Activated CD4-positive, alpha-beta T cell treated with anti-CD3 and anti-CD28 coated beads for 24 hours (primary cell): ENCODE results near the gene TFPI2.
"Not testable (repeated sequence)": the region's sequence is repeated elsewhere in the genome, so short reads cannot be mapped to it uniquely, and the experiment has no call there.

Experiments
- DNase-seq, 2 donors: peaks; one replicate each; pipeline ENCODE4 v3.0.0-alpha.2; 2020; ENCODE audit warnings: low read depth in 2 of 2

The TFPI2 gene, protein sequence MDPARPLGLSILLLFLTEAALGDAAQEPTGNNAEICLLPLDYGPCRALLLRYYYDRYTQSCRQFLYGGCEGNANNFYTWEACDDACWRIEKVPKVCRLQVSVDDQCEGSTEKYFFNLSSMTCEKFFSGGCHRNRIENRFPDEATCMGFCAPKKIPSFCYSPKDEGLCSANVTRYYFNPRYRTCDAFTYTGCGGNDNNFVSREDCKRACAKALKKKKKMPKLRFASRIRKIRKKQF

GRCh38 chr7:93890464-93891068 is at the start of gene TFPI2:
TFPI2 (minus strand) TSS chr7:93890753; CDS start chr7:93890678, 75 bp downstream.
- peak in 1 of 2 donors; percentile 4 for DNase-seq

- no peak for DNase-seq
These were observed 47.7 kb upstream of the TFPI2 start for GRCh38 chr7:93938293-93938692.

DNA sequence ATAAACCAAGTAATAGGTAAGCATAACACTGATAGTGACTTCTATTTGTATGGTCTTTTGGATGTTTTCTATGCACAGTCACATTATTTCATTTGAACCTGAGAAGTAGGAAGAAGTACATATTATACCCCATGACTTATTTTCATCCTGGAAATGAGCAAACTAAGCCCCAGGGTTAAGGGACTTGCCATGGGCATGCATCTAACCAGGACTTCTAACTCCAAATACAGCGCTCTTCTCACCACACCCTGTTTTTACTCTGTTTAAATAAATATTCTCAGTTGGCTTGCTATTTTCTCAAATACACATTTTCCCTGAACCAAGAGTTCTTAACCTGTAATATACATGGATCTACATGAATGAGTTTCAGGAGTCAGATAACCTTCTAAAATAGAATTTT is 47.3 kb upstream of the TFPI2 start:
- DNase-seq, result no peak

- DNase-seq, result no peak
These were observed 44.5 kb upstream of the TFPI2 start for GRCh38 chr7:93935102-93935501.

- no peak for DNase-seq
These were observed 42.6 kb upstream of the TFPI2 start for GRCh38 chr7:93933156-93933555.

DNA sequence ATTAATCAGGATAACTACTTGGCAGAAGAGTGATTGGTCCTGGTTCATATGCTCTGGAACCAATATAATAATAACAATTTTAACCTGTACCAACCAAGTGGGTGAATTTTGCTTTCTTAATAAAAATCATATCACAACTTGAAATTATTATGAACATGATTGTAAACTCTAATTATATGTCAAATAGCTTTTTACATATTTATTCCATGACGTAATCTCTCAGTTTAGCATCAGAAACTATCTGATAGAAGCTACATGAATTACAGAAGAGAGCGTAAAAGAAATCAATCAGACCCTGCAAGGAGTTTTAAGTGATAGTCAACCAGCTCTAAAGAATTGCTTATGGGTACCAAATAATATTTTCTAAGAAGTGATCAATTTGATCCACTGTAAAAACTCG is 41.1 kb upstream of the TFPI2 start:
- no peak for DNase-seq

DNA sequence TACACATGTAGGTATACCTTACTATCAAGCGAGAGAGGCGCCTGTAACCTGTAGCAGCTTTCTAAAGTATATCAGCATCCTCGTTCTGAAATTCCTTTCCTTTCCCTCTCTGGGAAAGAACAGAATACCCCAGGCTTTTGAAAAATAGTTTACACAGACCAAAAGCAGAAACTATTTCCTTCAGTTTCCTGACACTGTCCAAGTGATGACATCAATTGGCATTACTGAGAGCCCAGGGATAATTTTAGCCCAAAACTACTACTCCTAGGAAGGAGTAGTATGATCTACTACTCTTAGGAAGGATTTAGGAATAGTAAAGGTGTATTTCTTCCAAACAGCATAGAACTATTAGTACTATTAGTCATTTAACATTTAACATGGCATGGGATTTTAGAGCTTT is 37.0 kb upstream of the TFPI2 start:
- no peak for DNase-seq

- no peak for DNase-seq
These were observed 36.2 kb upstream of the TFPI2 start for GRCh38 chr7:93926800-93927199.

DNA sequence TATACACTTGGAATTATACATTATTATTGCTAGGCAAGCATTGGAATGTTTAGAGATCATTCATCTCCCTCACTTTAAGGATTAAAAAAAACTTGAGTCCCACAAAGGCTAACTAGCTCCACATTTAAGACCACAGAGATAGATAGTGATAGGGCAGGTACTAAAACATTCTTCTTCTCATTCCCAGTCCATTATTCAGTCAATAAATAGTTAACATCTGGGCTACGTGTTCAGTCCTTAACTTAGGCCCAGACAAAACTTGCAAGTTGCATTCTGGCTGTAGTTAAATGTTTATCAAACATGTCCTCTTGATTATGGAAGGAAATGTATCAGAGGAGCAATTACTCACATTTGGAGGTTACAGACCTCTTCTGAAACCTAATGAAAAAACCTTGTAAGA is 33.4 kb upstream of the TFPI2 start:
- DNase-seq, result no peak

DNA sequence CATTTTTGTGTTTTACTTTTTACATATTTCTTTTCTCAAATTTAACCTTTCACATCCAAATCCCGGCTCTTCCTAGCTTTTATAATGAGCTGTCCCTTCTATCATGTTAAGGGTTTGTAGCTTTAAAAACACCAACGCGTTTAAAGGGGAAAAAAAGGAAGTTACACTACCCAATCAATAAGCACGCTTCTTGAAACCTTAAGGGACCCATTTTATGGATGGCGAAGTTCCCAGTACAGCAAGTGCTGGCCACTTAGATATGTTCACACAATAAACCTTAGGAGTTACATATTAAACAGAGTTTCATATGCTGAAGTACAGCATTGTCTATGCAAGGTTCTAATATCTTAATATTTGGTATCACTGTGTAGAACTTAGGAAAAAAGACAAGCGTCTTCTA is 32.7 kb upstream of the TFPI2 start:
- DNase-seq, result no peak

DNA sequence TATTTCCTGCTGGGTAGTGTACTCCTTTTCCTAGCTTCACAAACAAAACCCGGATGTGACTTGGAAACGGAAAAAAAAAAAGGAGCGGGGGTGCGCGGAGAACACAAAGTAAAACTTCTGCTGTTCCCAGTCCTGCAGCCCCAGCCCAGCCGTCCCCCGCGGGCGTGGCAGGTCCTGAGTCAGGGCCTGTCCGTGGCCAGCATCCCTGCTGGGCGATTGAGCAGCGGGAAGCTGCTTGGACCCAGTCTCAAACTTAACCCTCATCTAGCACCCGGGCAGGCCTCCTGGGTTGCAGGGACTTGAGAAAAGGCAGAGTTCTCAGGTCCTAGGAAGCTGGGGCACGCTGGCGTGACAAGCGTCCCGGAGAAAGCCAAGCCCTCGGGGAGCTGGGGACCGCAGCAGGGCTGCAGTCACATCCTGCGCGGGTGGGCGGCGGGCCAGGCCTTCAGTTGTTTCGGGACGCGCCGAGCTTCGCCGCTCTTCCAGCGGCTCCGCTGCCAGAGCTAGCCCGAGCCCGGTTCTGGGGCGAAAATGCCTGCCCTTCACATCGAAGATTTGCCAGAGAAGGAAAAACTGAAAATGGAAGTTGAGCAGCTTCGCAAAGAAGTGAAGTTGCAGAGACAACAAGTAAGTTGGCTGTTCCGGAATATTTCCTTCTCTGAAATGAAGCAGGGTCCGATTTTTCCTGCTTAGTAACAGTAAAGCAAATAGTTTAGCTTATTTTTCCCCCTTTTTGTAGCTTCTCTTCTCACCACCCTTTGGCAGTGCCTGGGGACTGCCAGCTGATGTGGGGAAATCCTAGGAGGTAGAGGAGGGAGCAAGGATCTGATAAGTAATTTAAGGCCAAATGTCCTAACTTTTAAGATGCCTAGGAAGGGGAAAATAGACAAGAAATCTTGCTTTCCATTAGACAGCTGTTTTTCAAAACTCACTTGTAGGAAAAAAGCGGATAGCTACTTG is 31.3 kb upstream of the TFPI2 start, which contains the start of gene GNG11:
TSS of gene GNG11 (plus strand) at position 129 of the 960 bp plus-strand sequence. CDS start at position 532, 403 bp downstream.
- DNase-seq, result peak in 1 of 2 donors; percentile 4

DNA sequence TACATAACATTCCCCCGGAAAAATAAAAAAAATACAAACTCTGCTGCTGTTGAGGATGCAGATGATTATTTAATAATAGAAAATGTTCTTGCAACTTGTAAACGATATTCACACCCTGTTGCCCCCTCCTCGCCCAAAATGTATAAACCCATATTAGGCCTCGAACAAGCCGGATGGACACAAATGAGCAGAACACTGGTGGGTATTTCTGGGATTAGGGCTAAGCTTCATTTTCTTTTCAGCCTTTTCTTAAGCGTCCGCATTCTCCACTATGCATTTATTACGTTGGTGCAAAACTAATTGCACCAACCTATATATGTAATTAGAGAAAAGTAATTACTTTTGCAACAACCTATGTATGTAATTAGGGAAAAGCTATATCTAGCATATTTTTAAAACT is 30.6 kb upstream of the TFPI2 start:
- DNase-seq, result no peak

DNA sequence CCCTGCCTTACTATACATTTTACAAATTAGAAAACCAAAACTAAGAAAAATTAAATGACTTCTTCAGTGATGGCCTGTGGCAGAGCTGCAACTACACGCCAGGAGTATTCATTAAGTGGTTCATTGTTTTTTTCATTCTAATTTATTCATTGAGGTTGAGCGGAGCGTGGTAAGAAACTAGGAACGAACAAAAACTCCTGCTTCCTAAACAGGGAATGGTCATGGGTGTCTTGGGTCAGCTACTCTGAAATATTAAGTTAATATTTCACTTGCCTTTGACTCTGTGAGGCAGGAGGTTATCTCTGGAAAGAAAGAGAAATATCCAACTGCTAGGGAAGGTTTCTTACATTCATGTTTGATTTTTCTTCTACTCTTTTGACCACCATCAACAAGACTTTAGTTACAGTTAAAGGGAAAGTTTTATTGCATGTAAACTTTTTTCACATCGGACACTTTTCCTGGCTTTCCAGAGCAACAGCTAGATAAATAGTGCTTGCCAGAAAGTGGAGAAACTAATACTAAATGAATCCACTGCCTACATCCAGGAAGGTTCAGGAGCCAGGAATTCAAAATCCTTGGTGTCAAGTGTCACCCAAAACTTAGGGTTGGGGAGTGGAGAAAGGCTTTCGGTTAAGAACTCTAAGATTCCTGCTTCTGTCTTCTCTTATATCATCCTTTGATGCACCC is 30.1 kb upstream of the TFPI2 start:
- DNase-seq, result no peak

GRCh38 chr7:93916315-93916714 is 25.8 kb upstream of the TFPI2 start:
- not testable (repeated sequence) for DNase-seq

- not testable (repeated sequence) for DNase-seq
These were observed 25.3 kb upstream of the TFPI2 start for GRCh38 chr7:93915888-93916287.

GRCh38 chr7:93915206-93915842 is 24.8 kb upstream of the TFPI2 start:
- not testable (repeated sequence) for DNase-seq

DNA sequence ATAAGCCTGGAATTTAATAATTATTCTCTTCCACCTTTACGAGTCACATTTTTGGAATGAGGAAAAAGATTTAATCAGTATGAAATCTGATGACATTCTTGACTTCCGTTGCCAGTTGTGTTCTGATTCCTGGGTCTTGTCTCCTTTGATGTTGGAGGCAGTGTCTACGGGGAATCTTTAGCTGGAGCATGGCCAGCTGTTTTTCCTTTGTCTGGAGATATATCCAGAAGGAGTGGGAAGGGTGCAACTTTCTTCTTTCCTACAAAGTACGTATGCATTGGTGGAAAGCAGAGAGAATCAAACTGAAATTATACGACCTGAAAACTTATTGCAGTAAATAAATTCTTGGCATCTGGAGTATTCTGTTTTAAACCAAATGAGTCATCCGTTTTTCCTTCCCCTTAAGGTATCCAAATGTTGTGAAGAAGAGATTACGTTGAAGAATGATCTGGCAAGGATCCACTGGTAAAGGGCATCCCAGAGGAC is 24.1 kb upstream of the TFPI2 start:
- DNase-seq, result no peak

GRCh38 chr7:93913197-93913596 is 22.6 kb upstream of the TFPI2 start:
- no peak for DNase-seq

- not testable (repeated sequence) for DNase-seq
These were observed 21.1 kb upstream of the TFPI2 start for GRCh38 chr7:93911661-93912060.

- DNase-seq, result not testable (repeated sequence)
These were observed 20.7 kb upstream of the TFPI2 start for GRCh38 chr7:93911242-93911641.
